Skeletal muscle tissue (tissue), 2 donors: ENCODE results near the gene ZNF365. TPM values are rescaled to one million over a fixed set of nuclear protein-coding genes. Genes with fewer than 3 reads are reported as not detected.

Source experiments
- small RNA-seq: library from RNA; depleted of rRNA; stranded (forward); fragments of <200 nt; gene quantifications from one replicate; pipeline ENCODE3, GENCODE V24; 2014
- total RNA-seq: library from RNA; depleted of rRNA; stranded (reverse); fragments of >200 nt; gene quantifications from one replicate; pipeline ENCODE4 v1.2.3, GENCODE V29; 2014

Gene ZNF365
- total RNA-seq, 1 donor from 2014 or later: under 0.01 TPM

Small RNA genes lying within 50 kb of the gene (small RNA-seq; reads per million reads assigned to genes)
- gene RN7SL591P: not detected

Other genes with a start within 250 kb of the ZNF365 start
- 2.1 TPM for gene RTKN2, start 105.5 kb upstream of the ZNF365 start, total RNA-seq